PC-3 (cell line): ENCODE measurements around the gene BMPR1A.

Source experiments
- CTCF ChIP-seq: fragments of 300-600 bp; sonication (generic); conservative IDR thresholded peaks from 2 replicates; pipeline ENCODE4 v1.5.1; 2017; ENCODE audit warnings: antibody characterized with exemption, low read depth, mild to moderate bottlenecking, low read length
- EZH2 ChIP-seq: fragments of 300-600 bp; sonication (generic); IDR thresholded peaks from one replicate; pipeline ENCODE4 v1.6.1; 2017; ENCODE audit warnings: antibody characterized with exemption, mild to moderate bottlenecking, low read length; ENCODE audit not compliant: unreplicated experiment
- EZH2phosphoT487 ChIP-seq: fragments of 300-600 bp; sonication (generic); IDR thresholded peaks from 2 replicates; pipeline ENCODE4 v1.6.1; 2018; ENCODE audit warnings: mild to moderate bottlenecking, antibody characterized with exemption, low read length, borderline replicate concordance

- TF ChIP-seq CTCF (no peak), EZH2phosphoT487 (no peak), EZH2 (no peak)
Observed at GRCh38 chr10:86868353-86868752, 111.9 kb downstream of the BMPR1A start.
